Neuronal stem cell (in vitro differentiated cells): ENCODE results near the gene NTSR1.

ENCODE experiments used
- DNase-seq: peaks from one replicate; pipeline ENCODE4 v3.0.0-alpha.2; 2013; ENCODE audit warnings: low spot score
- H2AFZ ChIP-seq: one replicate; pipeline ENCODE4 v1.6.1; 2013; ENCODE audit warnings: mild to moderate bottlenecking, low read length, inconsistent platforms
- H2AK5ac ChIP-seq: 2 replicates; pipeline ENCODE4 v1.6.1; 2013; ENCODE audit warnings: low read depth, mild to moderate bottlenecking, inconsistent platforms, low read length, moderate library complexity, mixed read lengths
- H2BK120ac ChIP-seq: 2 replicates; pipeline ENCODE4 v1.6.1; 2013; ENCODE audit warnings: low read depth, mild to moderate bottlenecking, inconsistent platforms, low read length, moderate library complexity, mixed read lengths
- H2BK12ac ChIP-seq: one replicate; pipeline ENCODE4 v1.6.1; 2013; ENCODE audit warnings: low read length, inconsistent platforms
- H2BK15ac ChIP-seq: 2 replicates; pipeline ENCODE4 v1.6.1; 2013; ENCODE audit warnings: mild to moderate bottlenecking, low read length, inconsistent platforms, mixed read lengths
- H2BK5ac ChIP-seq: one replicate; pipeline ENCODE4 v1.6.1; 2013; ENCODE audit warnings: inconsistent platforms, mild to moderate bottlenecking, low read length, moderate library complexity
- H3K14ac ChIP-seq: one replicate; pipeline ENCODE4 v1.6.1; 2013; ENCODE audit warnings: low read length, inconsistent platforms
- H3K18ac ChIP-seq: 2 replicates; pipeline ENCODE4 v1.6.1; 2013; ENCODE audit warnings: low read length, inconsistent platforms
- H3K23ac ChIP-seq: 2 replicates; pipeline ENCODE4 v1.6.1; 2013; ENCODE audit warnings: low read depth, mild to moderate bottlenecking, mixed read lengths, low read length, inconsistent platforms; ENCODE audit not compliant: poor library complexity
- H3K27ac ChIP-seq: replicated peaks from 3 replicates; pipeline ENCODE4 v1.5.1; 2013; ENCODE audit warnings: low read length, inconsistent platforms
- H3K27me3 ChIP-seq, 3 experiments: 2 replicates each; pipeline ENCODE4 v1.6.1; 2013; ENCODE audit warnings: low read length in 3 of 3, mild to moderate bottlenecking in 2 of 3, inconsistent platforms in 1 of 3, low read depth in 1 of 3, mixed read lengths in 1 of 3, moderate library complexity in 1 of 3; ENCODE audit not compliant: control insufficient read depth in 3 of 3, insufficient read depth in 3 of 3
- H3K36me3 ChIP-seq, 2 donors: replicated peaks in 1 of 2; 2 replicates each; pipeline ENCODE4 v1.6.1; 2013; ENCODE audit warnings: low read length in 2 of 2; ENCODE audit not compliant: control insufficient read depth in 2 of 2, insufficient read depth in 2 of 2
- H3K4ac ChIP-seq: 2 replicates; pipeline ENCODE4 v1.6.1; 2013; ENCODE audit warnings: inconsistent platforms, mild to moderate bottlenecking, low read length, moderate library complexity
- H3K4me1 ChIP-seq, 2 donors: 1 replicate in 1 of 2; 2 replicates in 1 of 2; pipeline ENCODE4 v1.6.1; 2013; ENCODE audit warnings: low read length in 2 of 2, low read depth in 1 of 2; ENCODE audit not compliant: control insufficient read depth in 2 of 2, insufficient read depth in 1 of 2
- H3K4me2 ChIP-seq: one replicate; pipeline ENCODE4 v1.6.1; 2013; ENCODE audit warnings: mild to moderate bottlenecking, low read length, inconsistent platforms; ENCODE audit not compliant: insufficient read depth, poor library complexity, severe bottlenecking
- H3K4me3 ChIP-seq, 2 donors: 2 replicates each; pipeline ENCODE4 v1.5.1; 2013; ENCODE audit warnings: low read length in 2 of 2, mild to moderate bottlenecking in 2 of 2, inconsistent platforms in 1 of 2, moderate library complexity in 1 of 2
- H3K79me1 ChIP-seq: one replicate; pipeline ENCODE4 v1.6.1; 2013; ENCODE audit warnings: low read depth, mild to moderate bottlenecking, inconsistent platforms, low read length, moderate library complexity
- H3K9ac ChIP-seq: one replicate; pipeline ENCODE4 v1.6.1; 2013; ENCODE audit warnings: mild to moderate bottlenecking, low read depth, low read length, inconsistent platforms; ENCODE audit not compliant: poor library complexity
- H3K9me3 ChIP-seq, 2 donors: replicated peaks in 1 of 2; 2 replicates each; pipeline versions ENCODE3 to v1.6.1; 2013; ENCODE audit warnings: low read length in 2 of 2, mild to moderate bottlenecking in 2 of 2, inconsistent platforms in 1 of 2, low read depth in 1 of 2, mixed read lengths in 1 of 2, moderate library complexity in 1 of 2; ENCODE audit not compliant: control insufficient read depth in 2 of 2, insufficient read depth in 1 of 2
- H4K8ac ChIP-seq: one replicate; pipeline ENCODE4 v1.6.1; 2013; ENCODE audit warnings: low read depth, mild to moderate bottlenecking, inconsistent platforms, low read length, moderate library complexity
- H4K91ac ChIP-seq: one replicate; pipeline ENCODE4 v1.6.1; 2013; ENCODE audit warnings: low read length, low read depth, mild to moderate bottlenecking, inconsistent platforms; ENCODE audit not compliant: poor library complexity
- WGBS, 2 donors: extraction: QIAGEN DNeasy Blood & Tissue Kit; methylation state at CpG; one replicate each; pipeline ENCODE4 v1.1.7; 2013; ENCODE audit warnings: missing lambda C conversion rate in 2 of 2, mixed read lengths in 1 of 2; ENCODE audit not compliant: insufficient read length in 2 of 2, insufficient replicate concordance in 1 of 2; ENCODE audit errors: extremely low coverage in 2 of 2; 5-methylcytosine and 5-hydroxymethylcytosine counted together

NTSR1 gene

GRCh38 chr20:62792940-62793756 lies 84.5 kb downstream of the NTSR1 start:
- Histone ChIP-seq H3K9me3 (peaks cover 0 to 2% of the 10 kb centered on the region in 2 donors), H3K4me1 (peaks cover 14 to 19% of the 10 kb centered on the region in 2 donors), H2BK120ac (no peak overlapping the region), H3K23ac (no peak overlapping the region), H2AK5ac (peak overlapping the region; percentile 96), H2BK15ac (peak overlapping the region; percentile 98), H3K18ac (peak overlapping the region; percentile 98), H3K9ac (no peak overlapping the region), H3K79me1 (peaks cover 4% of the 10 kb centered on the region), H3K4ac (no peak overlapping the region), H3K14ac (peak overlapping the region; percentile 90), H2AFZ (peak overlapping the region; percentile 97), H3K36me3 (peaks cover 2 to 8% of the 10 kb centered on the region in 2 donors), H4K91ac (no peak overlapping the region), H3K4me2 (no peak overlapping the region), H3K27me3 (peaks cover 4 to 30% (median 9%) of the 10 kb centered on the region in 3 experiments), H2BK12ac (no peak overlapping the region), H2BK5ac (no peak overlapping the region), H3K27ac (no peak overlapping the region), H3K4me3 (no peak overlapping the region), H4K8ac (no peak overlapping the region)
- no peak for DNase-seq
- WGBS, 2 donors, result no CpG with 5 or more reads among the region's 22 CpGs

GRCh38 chr20:62793757-62794006 lies 85.0 kb downstream of the NTSR1 start:
- H4K8ac ChIP-seq, result peak overlapping the region; percentile 75
- H3K27ac ChIP-seq, result no peak overlapping the region
- peak overlapping the region; percentile 64 for H3K4me2 ChIP-seq
- no CpG with 5 or more reads among the region's 7 CpGs for WGBS, 2 donors
- H3K9ac ChIP-seq, result peak overlapping the region; percentile 74
- peak overlapping the region; percentile 96 for H2AK5ac ChIP-seq
- H3K9me3 ChIP-seq, result peaks cover 0 to 2% of the 10 kb centered on the region in 2 donors
- peaks cover 2 to 14% of the 10 kb centered on the region in 2 donors for H3K36me3 ChIP-seq
- H2AFZ ChIP-seq, result peak overlapping the region; percentile 97
- peak overlapping the region; percentile 34 to 39 for H3K4me3 ChIP-seq
- peak overlapping the region; percentile 99 for H2BK12ac ChIP-seq
- peak overlapping the region; percentile 89 for H2BK120ac ChIP-seq
- H3K4ac ChIP-seq, result peak overlapping the region; percentile 31
- no peak overlapping the region for H2BK5ac ChIP-seq
- H3K27me3 ChIP-seq, result peaks cover 4 to 30% (median 9%) of the 10 kb centered on the region in 3 experiments
- peak overlapping the region; percentile 98 for H3K18ac ChIP-seq
- peak overlapping the region; percentile 98 for H2BK15ac ChIP-seq
- DNase-seq, result no peak
- H3K79me1 ChIP-seq, result peaks cover 4% of the 10 kb centered on the region
- peak overlapping the region; percentile 35 for H3K23ac ChIP-seq
- H4K91ac ChIP-seq, result peak overlapping the region; percentile 76
- H3K14ac ChIP-seq, result peak overlapping the region; percentile 90
- H3K4me1 ChIP-seq, result peaks cover 14 to 16% of the 10 kb centered on the region in 2 donors

GRCh38 chr20:62794007-62794724 lies 85.5 kb downstream of the NTSR1 start:
- Histone ChIP-seq H3K4me1 (peaks cover 14 to 15% of the 10 kb centered on the region in 2 donors), H3K27ac (no peak overlapping the region), H4K8ac (peak overlapping the region; percentile 75), H3K9ac (peak overlapping the region; percentile 74), H3K4me2 (peak overlapping the region; percentile 82), H3K9me3 (peaks cover 0 to 2% of the 10 kb centered on the region in 2 donors), H2BK12ac (peak overlapping the region; percentile 99), H3K4me3 (peak overlapping the region; percentile 67 to 84), H4K91ac (peak overlapping the region; percentile 76), H2BK15ac (peak overlapping the region; percentile 98), H3K14ac (peak overlapping the region; percentile 90), H3K36me3 (peaks cover 7 to 18% of the 10 kb centered on the region in 2 donors), H3K79me1 (peaks cover 4% of the 10 kb centered on the region), H2AK5ac (peak overlapping the region; percentile 96), H3K4ac (peak overlapping the region; percentile 31), H3K18ac (peak overlapping the region; percentile 98), H2AFZ (peak overlapping the region; percentile 97), H2BK5ac (no peak overlapping the region), H2BK120ac (peak overlapping the region; percentile 89), H3K27me3 (peaks cover 4 to 30% (median 9%) of the 10 kb centered on the region in 3 experiments), H3K23ac (peak overlapping the region; percentile 35)
- peak; percentile 95 for DNase-seq
- WGBS, 2 donors, result no CpG with 5 or more reads among the region's 69 CpGs
